ENCODE measurements around the gene CYFIP2.

CYFIP2 gene

DNA sequence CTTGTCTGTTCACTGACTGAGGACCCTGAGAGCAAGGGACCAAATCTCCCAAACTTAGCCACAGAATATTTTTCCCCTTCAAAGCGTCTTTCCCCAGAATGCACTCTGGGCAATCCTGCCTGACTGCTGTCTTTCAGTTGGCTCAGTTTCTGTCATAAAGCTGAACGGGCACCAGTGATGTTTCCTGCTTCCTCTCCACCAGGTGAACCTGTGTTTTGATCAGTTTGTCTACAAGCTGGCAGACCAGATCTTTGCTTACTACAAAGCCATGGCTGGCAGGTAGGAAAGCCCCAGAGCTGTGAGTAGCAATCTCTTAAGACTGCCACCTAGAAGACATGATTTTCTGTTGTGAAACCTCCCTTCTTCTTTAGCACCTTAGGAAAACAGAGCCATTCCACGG is 61.8 kb downstream of the CYFIP2 start:
- peak; percentile 44 for DNase-seq

DNA sequence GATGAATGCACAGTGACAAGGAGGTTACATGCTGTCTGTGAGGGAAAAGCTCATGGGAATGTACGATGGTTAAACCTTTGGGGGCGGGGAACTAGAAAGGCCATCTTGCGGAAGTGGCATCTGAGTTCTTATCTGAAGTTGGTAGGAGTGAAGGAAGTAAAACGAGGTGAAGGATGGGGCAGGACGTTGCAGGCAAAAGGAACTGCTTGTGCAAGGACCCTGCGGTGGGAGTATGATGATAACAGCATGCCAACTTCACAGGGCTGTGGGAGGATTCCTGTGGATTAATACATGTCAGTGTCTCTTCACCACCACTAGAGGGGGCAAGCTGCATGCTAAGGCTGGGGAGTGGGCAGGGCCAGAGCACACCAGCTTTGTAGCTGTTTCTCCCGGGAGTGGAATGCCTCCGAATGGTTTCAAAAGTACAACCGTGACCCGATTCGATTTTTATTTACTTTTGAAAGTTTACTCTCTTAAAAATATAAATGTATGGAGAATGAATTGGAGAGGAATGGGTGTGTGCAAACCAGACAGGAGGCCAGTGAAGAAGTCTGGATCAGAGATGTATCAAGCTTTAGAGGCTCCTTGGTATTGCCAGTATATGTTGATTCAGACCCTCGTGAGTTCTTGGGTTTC is 62.5 kb downstream of the CYFIP2 start:
- DNase-seq = peak; percentile 75

DNA sequence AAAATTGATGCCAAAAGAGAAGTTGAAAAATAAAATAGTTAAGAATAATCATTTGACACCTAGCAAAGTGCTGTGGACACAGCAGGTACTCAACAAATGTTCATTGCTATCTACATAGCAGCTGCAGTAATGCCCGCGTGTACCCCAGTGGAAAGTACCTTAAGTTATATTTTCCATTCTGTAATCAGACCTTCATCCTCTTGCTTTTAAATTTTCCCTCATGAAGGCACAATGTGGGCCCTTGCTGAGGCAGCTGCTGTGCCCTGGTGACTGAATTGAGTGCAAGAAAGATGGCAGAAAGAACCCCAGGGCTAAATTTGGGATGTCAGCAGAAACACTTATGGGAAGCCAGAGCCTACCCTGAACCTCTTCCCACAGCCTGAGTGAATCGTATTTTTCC is 65.9 kb downstream of the CYFIP2 start:
- no peak for DNase-seq

DNA sequence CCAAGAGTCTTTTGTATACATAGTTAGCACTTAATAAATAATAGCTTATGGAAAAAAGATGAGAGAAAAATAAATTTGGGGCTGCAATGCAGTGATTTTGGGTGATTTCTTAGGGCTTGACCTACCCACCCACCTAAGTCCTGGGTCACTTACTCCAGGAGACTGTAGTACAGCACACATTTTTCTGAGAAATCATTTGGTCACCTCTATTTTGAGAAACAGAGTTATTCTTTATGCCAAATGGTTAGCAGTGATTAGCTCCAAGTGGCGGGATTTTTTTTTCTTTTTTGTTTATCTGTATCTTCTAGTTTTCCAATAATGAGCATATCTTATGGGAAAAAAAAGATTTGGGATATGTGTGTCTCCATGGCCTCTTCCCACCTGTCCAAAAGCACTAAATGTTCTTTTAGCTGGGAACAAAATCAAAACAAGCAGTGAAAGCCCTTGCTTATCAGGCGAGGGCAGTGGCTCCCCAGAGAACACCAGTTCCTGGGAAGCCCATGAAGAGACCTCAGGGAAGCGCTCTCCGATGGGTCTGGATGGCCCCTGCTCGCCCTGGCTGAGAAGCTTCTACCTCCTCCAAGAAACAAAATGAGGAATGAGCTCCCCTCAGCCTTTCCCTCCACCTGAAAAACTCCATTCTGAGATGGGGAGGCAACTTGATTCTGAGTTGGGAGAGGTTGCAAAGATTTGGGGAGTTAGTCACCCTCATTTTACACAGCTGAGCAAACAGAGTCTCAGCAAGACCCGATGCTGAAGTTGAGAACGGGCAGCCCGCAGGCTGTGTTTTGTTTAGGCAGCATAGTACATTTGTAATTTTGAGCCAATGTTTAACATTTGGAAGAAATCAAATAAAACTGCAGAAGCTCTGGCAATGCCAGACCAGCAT is 69.9 kb downstream of the CYFIP2 start:
- DNase-seq = no peak

DNA sequence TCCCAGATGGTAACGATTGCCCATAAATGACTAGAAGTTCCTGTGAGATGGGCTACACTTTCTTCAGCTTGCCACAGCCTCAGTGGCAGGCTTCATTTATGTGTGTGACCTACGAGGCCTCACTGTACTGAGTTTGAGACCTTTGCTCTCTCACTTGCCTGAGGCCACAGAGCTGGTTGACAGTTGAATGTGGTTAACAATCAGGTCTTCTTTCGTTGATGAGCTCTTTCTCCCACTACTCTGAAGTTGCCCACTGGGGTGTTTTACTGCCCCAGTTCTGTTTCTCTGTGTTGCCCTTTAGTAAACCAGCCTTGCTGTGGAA is 70.5 kb downstream of the CYFIP2 start:
- DNase-seq = no peak

DNA sequence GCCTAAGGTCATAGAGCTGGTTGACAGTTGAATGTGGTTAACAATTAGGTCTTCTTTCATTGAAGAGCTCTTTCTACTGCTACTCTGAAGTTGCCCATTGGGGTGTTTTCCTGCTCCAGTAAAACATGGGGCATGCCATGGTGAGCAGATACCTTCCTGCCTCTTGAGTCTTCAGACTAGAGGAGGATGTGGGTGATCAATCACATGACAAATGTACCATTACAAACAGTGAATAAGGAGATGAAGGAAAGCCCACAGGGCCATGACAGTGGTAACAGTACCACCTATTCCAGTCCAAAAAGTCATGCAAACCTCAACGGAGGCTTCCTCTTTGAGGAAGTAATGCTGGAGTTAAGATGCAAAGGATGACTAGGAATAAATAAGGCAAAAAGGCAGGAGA is 73.5 kb downstream of the CYFIP2 start:
- DNase-seq = no peak

DNA sequence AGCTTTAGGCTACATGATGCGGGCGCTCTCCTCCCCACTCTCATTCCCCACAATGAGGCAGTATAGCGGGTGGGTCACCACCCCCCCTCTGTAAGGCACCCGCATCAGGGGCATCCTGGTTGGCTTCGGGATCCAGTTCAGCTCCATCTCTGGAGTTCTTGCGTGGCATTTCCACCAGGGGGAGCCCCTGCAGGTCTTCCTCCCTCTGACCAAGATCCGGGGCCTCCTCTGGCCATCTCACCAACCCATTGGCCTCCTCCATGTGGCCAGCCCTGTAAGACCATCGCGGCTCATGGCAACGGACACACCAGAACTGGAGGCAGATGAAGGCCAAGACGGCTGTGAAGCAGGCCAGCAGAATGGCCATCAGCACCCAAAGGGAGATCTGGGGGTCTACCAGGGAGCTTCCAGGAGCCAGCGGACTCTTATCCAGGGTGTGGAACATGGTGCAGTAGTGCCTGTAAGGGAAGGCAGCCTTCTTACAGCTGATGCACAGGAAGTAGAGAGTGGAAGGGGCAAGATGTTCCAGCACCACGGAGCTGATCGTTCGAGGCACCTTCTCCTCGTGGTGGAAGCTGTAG is 77.0 kb downstream of the CYFIP2 start:
- peak; percentile 27 for DNase-seq

DNA sequence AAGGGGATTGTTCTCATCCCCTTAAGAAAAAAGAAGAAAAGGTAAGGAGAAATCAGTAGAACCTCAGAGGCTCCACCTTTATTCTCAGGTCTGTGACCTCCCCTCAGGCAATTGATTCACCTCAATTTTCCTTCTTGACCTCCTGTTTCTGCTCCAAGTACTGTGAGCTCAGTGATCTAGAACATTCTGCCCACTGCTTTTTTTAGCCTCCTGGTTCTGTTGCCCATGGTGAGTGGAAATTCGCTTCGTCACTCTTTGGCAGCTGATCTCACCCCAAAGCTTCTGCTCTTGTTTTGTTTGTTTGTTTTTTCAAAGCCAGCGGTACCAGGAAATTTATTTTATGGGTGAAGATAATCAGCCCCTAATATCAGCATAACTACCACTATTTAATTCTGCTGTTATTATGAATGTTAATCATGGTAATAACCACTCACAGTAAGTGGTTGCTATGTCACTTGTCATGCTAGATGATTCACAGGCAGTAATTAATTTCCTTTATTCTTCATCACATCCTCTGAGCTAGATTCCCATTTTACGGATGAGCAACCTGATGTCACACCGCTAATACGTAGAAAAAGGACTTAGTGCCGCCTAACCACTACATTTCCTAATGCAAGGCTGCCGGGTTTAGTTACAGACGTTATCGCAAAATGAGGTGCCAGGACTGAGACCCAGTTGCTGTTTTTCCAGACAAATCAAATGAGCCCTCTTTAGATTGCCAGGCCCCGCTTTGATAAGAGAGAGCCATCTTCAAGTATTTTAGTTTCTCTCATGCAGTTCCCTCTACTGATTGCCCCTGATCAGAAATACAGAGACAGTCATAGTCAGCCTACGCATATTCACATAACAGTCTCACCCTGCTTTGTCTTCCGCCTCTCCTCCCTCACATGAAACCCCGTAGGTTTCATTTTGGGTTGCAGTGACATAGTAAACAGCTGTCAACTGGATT is 78.2 kb downstream of the CYFIP2 start:
- peak; percentile 27 for DNase-seq

DNA sequence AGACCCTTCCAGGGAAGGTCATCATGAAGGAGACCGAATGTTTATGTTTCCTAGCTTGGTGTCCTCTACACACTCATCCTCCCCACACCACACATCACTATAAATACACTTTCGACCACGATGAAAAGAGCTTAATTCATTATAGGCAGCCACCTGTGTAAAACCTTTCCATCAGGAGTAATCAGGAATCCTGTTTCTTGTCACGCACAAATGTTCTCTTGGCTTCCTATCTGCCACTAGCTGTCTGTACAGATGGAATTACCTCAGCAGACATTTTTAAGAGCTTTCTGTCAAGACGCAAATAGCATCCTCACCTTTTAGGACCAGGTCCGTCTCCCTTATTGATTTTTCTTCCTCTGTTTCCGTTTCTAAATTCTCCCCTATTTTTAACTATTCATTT is 79.1 kb downstream of the CYFIP2 start:
- DNase-seq = no peak

DNA sequence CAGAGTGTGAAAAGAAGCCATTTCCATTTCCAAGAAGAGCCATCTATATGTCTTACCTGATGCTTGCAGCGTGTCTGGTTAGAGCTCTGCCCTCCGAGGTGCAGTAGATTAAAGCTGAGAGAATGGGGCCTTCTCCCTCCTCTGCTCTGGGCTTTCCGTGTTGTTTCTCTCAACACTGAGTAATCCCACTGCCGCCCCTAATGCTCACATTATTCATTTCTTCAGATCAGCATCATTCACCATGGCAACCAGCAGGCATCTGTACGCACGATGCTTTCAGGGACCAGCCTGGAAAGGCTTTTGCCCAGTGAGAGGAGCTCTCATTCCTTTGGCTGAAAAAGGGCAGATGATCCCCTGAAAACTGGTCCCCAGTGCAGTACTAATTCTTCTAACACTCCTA is 79.6 kb downstream of the CYFIP2 start:
- DNase-seq = no peak

DNA sequence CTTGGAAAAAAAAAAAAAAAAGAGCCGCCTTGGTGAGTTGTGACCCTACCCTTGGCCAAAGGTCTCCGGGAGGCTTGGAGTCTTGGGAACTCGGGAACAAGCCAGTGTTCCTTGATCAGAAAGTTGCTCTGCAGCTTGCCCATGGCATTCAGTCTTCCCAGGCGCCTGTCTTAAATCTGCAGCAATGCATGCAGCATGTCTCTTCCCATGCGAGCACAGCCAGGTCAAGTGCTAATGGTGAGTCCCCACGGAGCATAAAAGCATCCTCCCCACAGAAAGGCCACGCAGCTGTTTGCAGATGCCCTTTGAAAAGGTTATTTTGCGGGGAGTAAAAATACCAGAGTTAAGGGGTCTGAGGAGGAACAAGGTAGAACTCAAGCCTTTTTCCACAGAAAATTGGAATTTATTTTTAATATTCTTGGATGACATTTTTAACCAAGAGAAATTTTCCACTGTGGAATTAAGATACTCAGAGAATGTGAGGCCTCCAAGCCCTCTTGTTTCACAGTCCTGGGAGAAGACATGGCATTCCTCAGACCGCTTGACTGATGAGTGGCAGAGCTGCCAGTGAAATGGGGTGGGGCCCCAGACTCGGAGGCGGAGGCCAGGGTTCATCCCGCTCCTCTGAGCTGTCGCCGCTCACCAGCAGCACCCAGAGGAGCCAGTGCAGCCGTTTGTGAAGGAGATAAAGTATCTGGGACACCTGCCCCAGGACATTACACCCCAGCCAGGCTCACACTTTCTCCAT is 81.6 kb downstream of the CYFIP2 start:
- DNase-seq = no peak

DNA sequence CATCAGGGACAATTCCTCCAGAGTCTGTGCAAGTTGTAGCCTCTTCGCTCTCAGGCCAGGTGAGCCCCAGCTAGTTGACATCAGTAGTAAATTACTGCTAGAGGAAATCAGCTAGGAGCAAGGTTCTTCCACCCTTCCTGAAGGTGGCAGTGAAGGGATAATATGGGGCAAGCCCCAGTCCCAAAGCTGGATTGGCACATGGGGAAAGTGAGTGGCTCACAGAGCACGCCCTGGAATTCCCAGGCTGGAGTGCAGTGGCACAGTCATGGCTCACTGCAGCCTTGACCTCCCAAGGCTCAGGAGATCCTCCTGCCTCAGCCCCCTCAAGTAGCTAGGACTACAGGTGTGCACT is 82.1 kb downstream of the CYFIP2 start:
- DNase-seq = no peak

DNA sequence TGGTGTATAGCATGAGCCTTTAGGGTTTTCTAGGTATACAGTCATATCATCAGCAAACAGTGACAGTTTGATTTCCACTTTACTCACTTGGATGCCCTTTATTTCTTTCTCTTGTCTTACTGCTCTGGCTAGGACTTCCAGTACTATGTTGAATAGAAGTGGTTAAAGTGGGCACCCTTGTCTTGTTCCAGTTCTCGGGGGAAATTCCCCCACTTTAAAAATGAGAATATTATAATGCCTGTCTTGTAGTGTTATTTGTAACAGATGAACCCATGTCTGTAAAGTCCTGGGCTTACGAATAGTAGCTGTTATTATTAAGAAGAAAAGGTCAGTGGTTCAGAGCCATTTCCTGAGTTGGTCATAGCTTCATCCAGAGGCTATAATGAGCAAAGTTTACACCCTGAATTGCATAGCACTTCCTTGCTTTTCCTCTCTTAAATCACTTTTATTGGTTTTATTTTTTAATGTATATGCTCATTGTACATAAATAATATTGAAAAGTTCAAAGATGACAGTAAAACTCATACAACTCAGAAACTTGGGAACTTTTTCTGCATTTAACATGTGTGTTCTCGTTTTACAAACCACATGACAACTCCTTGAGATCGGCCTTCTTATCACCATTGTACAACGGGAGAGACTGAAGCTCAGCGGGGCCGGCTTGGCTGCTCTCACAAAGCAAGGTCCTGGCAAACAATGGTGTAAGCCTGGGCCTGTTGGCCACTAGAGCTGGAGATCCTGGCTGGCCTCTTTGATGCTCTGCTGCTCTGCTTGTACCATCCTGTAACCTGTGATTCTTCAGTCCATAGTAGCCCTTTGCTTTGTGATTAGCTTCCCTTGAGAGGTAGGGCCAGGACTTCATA is 85.2 kb downstream of the CYFIP2 start:
- no peak for DNase-seq

DNA sequence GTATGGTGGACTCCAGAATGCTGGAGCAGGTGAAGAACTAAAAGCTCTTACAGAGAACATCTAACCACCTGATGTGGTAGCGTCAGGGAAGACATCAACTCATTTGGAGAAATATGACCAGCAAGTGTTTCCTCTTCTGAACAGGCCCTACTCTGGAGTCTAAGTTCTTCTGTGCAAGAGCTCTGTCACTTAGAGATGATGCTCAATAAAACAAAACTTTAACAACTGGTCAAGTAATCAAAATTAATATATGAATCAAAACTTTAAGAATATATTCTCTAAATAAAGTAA is 85.8 kb downstream of the CYFIP2 start:
- no peak for DNase-seq

DNA sequence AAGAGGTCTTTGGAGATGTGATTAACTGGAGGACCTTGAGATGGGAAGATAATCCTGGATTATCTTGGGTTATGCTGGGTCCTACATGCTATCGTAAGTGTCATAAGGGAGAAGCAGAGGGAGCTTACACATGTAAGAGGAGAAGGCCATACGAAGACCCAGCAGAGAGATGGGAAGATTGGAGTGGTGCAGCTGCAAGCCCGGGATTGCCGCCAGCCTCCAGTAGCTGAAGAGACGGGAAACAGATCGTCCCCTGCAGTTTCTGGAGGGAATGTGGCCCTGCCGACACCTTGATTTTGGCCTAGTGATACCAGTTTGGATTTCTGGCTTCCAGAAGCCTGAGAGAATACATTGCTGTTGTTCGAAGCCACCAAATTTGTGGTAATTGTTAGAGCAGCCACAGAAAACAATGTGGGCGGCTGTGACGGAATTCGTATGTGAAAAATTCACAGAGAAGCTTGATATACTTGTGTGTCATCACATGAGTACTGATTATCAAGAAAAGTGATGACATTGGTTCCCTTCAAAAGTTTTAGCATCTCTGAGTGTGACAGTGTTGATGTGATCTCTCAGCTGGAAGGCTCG is 86.9 kb downstream of the CYFIP2 start:
- no peak for DNase-seq

DNA sequence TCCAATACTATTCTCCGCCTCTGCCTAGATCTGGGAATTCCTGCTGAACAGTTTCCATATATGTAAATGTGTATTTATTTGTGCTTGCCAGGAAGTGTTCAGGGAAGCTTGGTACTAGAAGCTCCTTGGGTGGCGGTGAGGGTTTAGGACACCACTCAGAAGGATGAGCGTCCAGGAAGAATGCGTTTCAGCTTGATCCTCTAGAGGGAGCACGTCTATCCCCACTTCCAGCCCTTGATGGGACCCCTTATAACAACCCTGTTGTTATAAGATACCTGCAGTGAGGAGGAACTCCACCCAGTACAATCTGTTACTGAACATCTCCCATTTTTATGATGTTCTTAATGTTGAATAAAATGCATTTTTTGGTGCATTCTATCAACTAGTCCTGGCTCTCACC is 88.9 kb downstream of the CYFIP2 start:
- DNase-seq = no peak

DNA sequence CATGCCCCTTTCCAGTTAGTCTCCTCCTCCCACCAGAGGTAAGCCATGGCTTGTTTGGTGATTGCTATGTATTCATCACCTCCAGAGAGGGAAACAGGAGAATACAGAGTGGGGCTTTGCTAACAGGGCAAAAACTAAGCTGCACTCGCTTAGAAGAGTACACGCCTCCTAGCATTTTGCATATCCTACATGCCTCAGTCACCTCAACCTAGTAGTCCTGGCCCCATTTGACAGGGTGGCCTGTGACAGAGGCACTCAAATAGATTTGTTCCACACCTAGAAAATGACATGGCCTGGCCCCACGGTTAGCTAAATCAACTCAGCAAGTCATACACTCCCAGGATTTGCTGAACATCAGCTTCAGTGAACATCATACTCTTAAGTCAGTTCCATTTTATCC is 90.7 kb downstream of the CYFIP2 start:
- DNase-seq = no peak

DNA sequence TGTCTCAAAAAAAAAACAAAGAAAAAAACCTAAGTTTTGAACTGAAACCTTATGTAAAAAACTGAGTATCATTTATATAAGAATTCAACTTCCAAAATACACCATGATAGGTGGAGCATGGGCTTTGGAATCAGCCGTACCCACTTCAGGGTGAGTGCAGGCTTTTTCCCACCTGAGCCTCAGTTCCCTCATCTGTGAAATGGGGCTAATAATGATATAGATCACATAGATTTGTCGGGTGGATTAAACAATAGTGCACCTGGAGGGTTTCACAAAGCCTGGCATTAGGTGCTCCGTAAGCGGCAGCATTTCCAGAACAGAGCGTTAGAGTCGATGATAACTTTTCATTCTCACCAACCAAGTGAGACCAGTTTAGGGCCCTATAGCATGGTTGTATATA is 91.9 kb downstream of the CYFIP2 start:
- no peak for DNase-seq

DNA sequence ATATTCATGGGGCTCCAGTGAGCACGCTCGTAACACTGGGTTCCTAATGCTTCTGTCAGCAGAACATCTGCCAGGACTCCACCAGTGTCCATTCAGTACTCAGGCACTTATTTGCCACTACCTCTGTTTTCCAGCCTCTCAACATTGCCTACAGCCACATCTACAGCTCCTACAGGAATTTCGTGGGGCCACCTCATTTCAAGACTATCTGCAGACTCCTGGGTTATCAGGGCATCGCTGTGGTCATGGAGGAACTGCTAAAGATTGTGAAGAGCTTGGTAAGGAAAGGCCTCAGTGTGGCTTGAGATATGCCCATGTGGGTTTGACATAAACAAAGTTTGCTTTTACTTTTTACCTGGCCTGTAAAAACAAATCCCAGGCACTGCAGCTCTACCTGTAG is 92.9 kb downstream of the CYFIP2 start:
- no peak for DNase-seq

DNA sequence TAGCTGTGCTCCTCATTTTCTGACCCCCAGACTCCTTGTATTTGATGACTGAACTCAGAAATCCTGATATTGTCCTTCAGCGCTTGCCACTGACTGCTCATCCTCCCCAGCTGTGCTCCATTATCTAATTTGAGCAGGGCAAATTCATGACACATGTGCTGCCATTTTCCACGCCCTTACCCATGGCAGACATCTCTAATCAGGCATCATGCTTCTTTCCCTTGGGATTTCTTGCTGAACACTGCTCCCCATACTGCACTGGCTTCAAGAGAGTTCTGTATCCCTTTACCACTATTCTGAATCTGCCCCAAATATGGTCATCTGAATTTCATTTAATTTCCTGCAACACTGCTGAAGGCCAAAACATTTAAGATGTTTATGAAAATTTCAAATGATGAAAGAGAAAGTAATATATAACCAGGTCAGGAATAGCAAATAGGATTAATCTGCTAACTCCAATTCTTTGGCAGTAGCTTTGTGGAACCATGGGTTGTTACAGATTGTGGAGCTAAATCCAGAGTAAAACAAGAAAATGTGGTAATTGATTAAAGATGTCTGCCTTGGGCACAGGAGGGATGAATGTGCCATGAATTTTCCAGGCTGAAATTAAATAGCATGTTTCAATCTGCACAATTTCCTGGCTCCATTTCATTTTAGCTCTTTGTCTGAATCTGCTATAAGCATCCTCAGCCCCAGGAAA is 93.6 kb downstream of the CYFIP2 start:
- DNase-seq = no peak

DNA sequence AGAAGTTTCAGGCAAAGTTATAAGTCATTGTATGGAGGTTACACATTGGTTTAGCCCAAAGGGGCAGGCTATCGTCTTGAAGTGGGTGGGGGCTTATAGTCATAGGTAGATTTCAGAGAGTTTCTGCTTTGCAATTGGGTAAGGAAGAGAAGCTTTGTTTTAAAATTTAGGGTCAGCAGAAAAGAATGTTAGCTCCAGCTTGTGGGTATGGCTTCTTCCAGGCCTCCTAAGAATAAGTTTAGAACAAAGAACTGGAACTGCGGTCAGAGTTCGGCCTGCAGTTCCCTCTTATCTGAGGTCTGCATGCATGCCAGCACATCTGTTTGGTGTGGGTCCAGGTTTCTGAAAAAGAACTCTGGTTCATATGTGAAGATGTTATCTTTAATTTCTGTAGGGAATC is 96.1 kb downstream of the CYFIP2 start:
- DNase-seq = no peak
